Measurements from ENCODE around the gene ELOVL3. TPM values are rescaled to one million over a fixed set of nuclear protein-coding genes. Genes with fewer than 3 reads are reported as not detected.

The ELOVL3 gene
- total and polyA plus RNA-seq, 2 of the 13 experiments (the other 11 are each of a cell fraction or from before 2014, with no cell fraction given): 0.58 to 0.69 TPM

- TF ChIP-seq GFI1 (CRISPR knock-in tag; IDR thresholded peaks at IDR 0.05; ENCODE audit: borderline replicate concordance) (no peak), NFE2L1 (CRISPR knock-in tag; IDR thresholded peaks at IDR 0.05; ENCODE audit: borderline replicate concordance) (no peak), TCF7L2 (IDR thresholded peaks at IDR 0.05; ENCODE audit: low read depth, low read length) (no peak), NKX3-1 (CRISPR knock-in tag; IDR thresholded peaks at IDR 0.05) (no peak), ZNF383 (CRISPR knock-in tag; IDR thresholded peaks at IDR 0.05; ENCODE audit: borderline replicate concordance) (0 out of 2 replicates have a peak, but pooled peaks have one; percentile 24), CAMTA2 (CRISPR knock-in tag; IDR thresholded peaks at IDR 0.05; ENCODE audit: borderline replicate concordance) (no peak), ZFP37 (CRISPR knock-in tag; IDR thresholded peaks at IDR 0.05; ENCODE audit: borderline replicate concordance) (0 out of 2 replicates have a peak, but pooled peaks have one; percentile 15), SRY (CRISPR knock-in tag; IDR thresholded peaks at IDR 0.05) (peak; percentile 72; the same call in 1 of the 2 replicates), TOPORS (CRISPR knock-in tag; IDR thresholded peaks at IDR 0.05) (no peak), ZNF850 (CRISPR knock-in tag; conservative IDR thresholded peaks at IDR 0.05) (no peak), RXRB (CRISPR knock-in tag; IDR thresholded peaks at IDR 0.05; ENCODE audit: borderline replicate concordance) (0 out of 2 replicates have a peak, but pooled peaks have one; percentile 14), MATR3 (CRISPR knock-in tag; IDR thresholded peaks at IDR 0.05) (no peak), MAX (IDR thresholded peaks at IDR 0.05) (peak; percentile 64; the same call in 1 of the 2 replicates), ZNF329 (CRISPR knock-in tag; IDR thresholded peaks at IDR 0.05; ENCODE audit: low read depth) (no peak)
Observed at GRCh38 chr10:102229810-102230263, 3.7 kb downstream of the ELOVL3 start (continued).

Measured in HepG2 (cell line).